AML-193 (cell line): ENCODE results near the gene TMEM98.
"Not testable (repeated sequence)": the region's sequence is repeated elsewhere in the genome, so short reads cannot be mapped to it uniquely, and the experiment has no call there.

Experiments used
- DNase-seq, 2 experiments: peaks; one replicate each; lab custom pipeline; 2025; lab: John Stamatoyannopoulos, UW

Gene TMEM98

GRCh38 chr17:32985050-32985756, 57.2 kb downstream of the TMEM98 start:
- DNase-seq: no peak

DNA sequence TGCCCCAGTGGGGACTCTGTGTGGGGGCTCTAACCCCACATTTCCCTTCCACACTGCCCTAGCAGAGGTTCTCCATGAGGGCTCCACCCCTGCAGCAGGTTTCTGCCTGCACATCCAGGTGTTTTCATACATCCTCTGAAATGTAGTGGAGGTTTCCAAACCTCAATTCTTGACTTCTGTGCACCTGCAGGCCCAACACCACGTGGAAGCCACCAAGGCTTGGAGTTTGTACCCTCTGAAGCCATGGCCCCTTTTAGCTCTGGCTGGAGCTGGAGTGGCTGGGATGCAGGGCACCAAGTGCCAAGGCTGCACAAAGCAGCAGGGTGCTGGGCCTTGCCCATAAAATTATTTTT, 59.5 kb downstream of the TMEM98 start:
- not testable (repeated sequence) for DNase-seq

GRCh38 chr17:32987868-32988267, 59.9 kb downstream of the TMEM98 start:
- not testable (repeated sequence) for DNase-seq

DNA sequence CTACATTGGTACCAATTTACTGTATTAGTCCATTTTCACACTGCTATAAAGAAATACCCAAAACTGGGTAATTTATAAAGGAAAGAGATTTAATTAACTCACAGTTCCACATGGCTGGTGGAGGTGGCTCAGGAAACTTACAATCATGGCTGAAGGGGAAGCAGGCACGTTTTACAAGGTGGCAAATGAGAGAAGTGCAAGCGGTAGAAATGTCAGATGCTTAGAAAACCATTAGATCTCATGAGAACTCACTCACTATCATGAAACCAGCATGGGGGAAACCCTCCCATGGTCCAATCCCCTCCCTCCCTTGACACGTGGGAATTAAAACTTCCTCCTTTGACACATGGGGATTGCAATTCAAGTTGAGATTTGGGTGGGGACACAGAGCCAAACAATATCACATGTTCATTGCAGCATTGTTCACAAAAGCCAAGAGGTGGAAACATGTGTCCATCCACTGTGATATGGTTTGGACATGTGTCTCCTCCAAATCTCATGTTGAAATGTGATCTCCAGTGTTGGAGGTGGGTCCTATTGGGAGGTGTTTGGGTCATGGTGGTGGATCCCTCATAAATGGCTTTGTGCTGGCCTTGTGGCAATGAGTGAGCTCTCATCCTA, 60.6 kb downstream of the TMEM98 start:
- DNase-seq: no peak

DNA sequence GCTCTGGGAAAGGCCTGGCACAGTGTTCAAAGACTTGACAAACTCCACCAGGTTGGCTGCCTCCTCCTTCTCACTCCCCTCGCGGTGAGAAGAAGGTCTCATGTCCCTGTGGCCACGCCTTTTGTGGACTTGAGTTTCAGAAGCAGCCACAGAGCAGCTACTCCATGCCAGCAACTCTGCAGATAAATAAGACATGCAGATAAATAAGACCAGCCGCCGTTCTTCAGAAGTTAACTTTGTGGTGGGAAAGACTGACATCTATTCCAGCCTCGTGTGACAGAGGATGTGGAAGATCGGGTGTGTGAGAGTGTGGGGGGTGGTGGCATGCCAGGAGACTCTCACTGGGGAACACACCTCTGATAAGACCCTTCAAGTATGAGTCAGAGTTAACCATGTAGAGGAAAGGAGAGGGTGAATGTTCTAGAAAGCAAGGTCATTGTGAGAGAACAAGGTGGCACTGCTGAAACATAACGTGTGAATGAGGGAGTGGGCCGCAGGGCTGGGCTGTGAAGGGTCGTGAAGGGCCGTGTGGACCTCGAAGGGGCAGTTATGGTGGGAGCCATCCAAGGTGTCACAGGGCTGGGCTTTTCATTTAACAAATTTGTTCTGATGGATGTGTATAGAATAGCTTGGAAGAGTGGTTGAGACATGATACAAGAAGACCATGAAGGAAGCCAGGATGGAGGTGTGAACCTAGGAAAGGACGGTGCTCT, 64.5 kb downstream of the TMEM98 start:
- DNase-seq: no peak

GRCh38 chr17:32993977-32994376, 66.0 kb downstream of the TMEM98 start:
- DNase-seq: no peak
